GM18508 (cell line): Measurements from ENCODE around the gene PIK3CG.

Source experiments
- ATAC-seq: cut with Tn5 transposase; IDR thresholded peaks from one replicate; pipeline ENCODE4 v1.9.1; 2021; ENCODE audit warnings: moderate number of reproducible peaks; ENCODE audit not compliant: insufficient read depth, unreplicated experiment

PIK3CG gene

DNA sequence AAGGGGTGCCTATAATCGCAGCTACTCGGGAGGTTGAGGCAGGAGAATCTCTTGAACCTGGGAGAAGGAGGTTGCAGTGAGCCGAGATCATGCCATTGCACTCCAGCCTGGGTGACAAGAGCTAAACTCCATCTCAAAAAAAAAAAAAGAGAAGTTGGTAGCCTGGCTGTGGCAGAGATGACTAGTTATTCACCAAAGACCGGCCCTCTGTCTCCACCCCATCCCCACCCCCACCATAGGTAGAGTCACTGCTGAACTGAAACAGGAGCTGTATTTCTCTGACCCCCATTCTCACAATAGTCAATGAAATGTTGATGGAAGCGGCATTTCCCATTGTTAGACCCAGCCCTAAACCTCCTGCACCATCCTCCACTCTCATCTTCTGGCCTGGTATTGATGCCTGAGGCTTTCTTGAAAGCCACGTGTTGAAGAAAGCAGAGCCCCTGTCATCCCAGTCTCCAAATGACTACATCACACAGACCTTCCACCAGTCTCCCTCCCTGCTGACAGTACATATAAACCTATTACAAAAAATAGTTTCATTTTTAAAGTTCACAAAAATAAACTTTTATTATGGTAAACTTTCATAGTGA is 9.4 kb upstream of the PIK3CG start:
- ATAC-seq, result no peak

GRCh38 chr7:106858618-106859532 is 6.2 kb upstream of the PIK3CG start:
- ATAC-seq, result no peak

- no peak for ATAC-seq
Measured at GRCh38 chr7:106862317-106863089, 2.6 kb upstream of the PIK3CG start.

DNA sequence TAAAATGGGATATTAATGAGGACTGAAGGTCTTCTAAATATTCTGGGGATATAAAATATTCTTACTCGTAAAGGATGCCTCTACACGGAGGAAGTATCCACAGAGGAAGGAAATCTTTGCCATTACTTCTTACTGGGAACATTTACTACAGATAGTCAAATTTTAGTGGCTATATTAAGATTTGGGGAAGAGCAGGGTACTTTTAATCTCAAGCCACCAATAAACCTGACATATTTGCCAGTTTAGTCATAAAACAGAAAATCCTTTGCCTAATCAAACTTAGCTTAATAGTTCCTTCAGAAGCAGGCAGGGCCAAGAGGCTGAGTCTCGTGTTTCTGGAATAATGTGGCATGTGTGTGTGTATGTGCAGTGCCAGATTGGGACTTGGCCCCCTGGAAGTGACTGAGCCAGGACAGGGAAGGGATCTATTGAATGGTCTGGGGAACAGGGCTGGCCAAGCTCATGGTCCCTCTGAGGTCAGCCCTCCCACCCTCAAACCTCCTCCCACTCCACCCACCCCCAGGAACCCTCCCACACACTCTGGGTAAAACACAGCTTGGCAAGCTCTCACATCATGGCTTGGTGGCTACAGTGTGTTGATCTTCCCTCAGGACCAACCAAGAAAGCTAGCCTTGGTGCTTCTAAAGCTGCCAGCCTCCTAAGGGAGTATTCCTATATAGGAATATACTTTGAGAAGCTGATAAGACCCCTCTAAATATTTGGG is 1.6 kb upstream of the PIK3CG start:
- ATAC-seq, result no peak

GRCh38 chr7:106864298-106865081 is 592 bp upstream of the PIK3CG start:
- no peak for ATAC-seq

DNA sequence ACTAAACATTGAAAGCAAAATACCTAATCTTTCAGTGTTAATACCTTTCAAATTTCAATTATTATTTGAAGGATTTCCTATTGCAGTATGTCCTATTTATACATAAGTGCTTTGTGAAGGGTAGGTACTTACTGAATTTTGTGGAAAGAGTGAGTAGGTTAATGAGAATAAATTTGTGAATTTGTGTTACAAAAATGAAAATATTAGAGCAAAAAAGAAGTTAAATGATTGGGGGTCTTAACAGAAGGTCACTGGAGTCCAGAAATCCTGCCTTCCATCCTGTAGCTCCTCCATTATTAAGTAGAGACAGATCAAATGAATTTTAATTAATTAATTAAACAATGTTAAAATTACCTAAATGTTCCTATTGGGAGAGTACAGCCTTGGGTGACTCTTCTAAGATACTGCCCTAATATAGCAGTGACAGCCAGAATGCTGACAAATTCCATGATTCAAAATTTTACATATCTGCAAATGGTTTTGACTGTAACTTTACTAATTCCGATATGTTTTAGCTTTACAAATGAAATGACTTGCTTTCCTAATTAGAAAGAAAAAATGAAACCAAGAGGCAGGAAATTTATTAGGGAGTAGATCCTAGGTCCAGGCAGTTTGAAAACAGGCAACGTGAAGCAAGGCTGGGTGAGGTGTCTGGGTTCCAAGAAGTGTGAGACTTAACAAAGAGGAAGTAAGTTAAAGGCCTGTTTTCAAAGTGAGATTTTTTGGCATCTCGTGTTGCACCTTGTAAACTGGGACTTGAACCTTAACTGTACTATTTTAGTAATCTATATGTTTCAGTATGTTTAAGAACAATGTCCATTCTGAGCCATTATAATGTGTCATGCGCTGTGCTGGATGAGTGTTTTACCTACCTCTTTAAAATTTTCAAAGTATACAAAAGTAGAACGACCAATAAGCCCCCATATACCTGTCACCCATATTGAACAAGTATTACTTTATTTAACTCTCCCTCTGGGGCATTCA is 1.5 kb downstream of the PIK3CG start:
- ATAC-seq, result no peak

GRCh38 chr7:106867641-106868351 is 2.7 kb downstream of the PIK3CG start:
- ATAC-seq, result no peak

DNA sequence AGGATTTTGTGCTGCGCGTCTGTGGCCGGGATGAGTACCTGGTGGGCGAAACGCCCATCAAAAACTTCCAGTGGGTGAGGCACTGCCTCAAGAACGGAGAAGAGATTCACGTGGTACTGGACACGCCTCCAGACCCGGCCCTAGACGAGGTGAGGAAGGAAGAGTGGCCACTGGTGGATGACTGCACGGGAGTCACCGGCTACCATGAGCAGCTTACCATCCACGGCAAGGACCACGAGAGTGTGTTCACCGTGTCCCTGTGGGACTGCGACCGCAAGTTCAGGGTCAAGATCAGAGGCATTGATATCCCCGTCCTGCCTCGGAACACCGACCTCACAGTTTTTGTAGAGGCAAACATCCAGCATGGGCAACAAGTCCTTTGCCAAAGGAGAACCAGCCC is 3.3 kb downstream of the PIK3CG start:
- no peak for ATAC-seq

DNA sequence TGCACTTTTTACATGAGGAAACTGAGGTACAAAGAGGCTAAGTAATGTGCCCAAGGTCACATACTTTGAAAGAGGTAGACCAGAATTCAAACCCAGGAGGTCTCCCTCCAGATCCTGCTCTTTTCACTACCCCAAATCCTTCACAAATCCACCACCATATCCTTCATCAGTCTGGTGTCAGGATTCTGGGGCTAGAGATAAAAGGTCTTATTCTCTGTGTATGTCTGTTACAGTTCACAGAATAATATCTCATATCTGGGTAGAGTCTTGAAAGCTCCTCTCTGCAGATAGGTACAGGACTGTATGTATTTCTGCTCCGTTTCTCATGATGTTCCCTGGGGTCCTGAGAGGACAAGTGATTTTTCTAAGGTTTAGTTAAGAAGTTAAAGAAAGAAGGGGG is 4.9 kb downstream of the PIK3CG start:
- ATAC-seq, result no peak

DNA sequence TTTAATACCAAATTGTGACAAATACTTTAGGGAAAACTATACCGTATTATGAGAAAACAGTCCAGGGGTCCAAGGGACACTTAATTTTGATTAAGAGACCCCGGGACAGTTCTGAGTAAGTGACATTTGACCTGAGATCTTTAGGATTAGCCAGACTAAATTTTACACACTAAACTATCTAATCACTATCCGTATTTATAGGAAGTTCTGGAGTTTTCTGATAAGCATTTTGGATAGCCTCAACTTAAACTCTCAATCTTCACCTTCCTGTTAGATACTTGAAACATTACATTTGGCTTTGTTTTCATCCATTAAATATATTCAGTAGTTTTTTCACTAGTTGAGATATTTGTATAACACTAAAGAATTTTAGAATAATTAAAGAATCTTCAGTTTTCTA is 5.4 kb downstream of the PIK3CG start:
- no peak for ATAC-seq

GRCh38 chr7:106870983-106871410 is 5.9 kb downstream of the PIK3CG start:
- peak; percentile 86 for ATAC-seq

DNA sequence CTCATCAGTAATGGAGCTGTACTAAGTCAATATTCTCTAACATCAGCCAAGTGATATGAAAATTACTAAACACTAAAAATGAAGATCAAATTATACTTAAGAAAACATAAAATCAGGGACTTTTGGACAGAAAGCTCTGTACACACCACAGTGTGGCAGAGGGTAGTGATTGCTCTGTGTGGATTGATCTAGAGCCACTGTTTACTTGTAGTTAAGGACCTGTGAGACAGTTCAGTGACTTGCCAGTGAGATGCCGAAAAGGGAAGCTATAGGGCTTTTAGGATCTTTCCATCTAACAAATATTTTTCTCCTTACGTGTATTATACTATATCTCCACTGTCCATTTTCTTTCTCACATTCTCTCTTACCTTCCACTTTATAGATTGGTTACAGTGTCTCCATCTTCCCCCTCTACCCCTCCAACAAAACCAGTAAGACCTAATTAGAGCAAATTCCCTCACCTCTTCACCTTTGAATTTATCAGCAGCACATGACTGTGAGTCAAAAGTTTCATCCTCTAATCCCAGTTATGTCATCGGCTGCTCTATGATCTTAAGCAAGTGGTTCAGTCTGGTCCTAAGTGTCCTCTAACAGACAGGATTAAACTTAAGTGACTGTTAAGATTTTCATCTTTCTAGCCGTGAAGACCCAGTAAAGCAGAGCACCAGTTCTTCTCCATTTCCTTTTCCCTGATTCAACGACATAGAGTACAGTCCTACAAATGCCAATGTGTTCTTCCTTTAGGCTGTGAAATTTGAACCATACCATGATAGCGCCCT is 6.9 kb downstream of the PIK3CG start:
- ATAC-seq, result no peak

DNA sequence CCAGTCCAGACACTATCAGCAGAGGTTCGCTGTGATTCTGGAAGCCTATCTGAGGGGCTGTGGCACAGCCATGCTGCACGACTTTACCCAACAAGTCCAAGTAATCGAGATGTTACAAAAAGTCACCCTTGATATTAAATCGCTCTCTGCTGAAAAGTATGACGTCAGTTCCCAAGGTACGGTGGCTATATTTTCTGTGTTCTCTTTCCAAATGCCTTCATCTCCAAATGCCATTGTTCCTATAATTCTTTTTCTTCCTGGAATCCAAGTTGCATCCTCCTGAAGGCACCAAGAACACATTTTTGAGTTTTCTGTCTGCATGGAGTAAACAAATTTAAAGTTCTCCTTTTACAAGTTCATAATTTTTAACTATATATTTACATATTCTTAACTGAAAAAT is 7.7 kb downstream of the PIK3CG start:
- ATAC-seq, result no peak

DNA sequence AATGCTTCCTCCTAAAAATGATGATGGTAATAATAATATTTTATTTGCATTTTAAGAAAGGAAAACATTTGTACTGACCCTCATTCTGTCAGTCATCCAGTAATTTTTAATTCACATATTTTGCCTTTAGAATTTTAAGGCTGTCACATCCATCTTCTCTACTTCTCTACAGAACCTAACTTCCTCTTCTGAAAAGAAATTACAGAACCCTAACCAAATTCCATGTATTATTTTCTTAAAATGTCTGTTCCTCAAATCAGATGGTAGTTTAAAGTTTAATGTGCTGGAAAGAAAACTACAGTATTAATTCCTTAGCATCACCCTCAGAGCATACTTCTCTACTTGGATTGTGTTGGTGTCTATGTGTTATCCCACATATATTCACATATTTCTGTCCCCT is 9.0 kb downstream of the PIK3CG start:
- no peak for ATAC-seq

GRCh38 chr7:106875508-106875907 is 10.4 kb downstream of the PIK3CG start:
- no peak for ATAC-seq

- ATAC-seq, result no peak
Measured at GRCh38 chr7:106878748-106879439, 13.8 kb downstream of the PIK3CG start.

DNA sequence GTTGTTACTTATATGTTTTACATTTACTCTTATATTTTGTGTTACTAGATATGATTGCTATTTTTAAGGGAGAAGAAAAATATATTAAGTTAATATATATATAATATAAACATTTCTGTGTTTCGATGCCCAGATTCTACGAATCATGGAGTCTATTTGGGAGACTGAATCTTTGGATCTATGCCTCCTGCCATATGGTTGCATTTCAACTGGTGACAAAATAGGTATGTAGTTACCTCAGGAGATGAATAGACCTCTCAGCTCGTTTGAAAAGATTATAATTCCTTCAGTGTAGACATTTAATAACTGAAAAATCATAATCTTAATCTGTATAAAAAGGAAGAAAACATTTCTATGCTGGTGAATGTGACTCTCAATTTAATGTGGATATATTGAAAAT is 16.9 kb downstream of the PIK3CG start:
- no peak for ATAC-seq
